Renal cortical epithelial cell (primary cell): Measurements from ENCODE around the gene NUTF2. TPM values are rescaled to one million over a fixed set of nuclear protein-coding genes. Genes with fewer than 3 reads are reported as not detected.
A peak's percentile ranks its signal among the peaks of the same experiment; 100 is the strongest.
"Not testable (repeated sequence)": the region's sequence is repeated elsewhere in the genome, so short reads cannot be mapped to it uniquely, and the experiment has no call there.

Experiments used
- DNase-seq: peaks from one replicate; pipeline ENCODE4 v3.0.0-alpha.2; 2011; ENCODE audit warnings: low read depth
- total RNA-seq: library from RNA; depleted of rRNA; stranded (reverse); fragments of >200 nt; gene quantifications from 2 replicates; pipeline ENCODE4 v1.2.3, GENCODE V29; 2014

Gene NUTF2
- total RNA-seq, 1 donor from 2014 or later: 204 TPM

DNA sequence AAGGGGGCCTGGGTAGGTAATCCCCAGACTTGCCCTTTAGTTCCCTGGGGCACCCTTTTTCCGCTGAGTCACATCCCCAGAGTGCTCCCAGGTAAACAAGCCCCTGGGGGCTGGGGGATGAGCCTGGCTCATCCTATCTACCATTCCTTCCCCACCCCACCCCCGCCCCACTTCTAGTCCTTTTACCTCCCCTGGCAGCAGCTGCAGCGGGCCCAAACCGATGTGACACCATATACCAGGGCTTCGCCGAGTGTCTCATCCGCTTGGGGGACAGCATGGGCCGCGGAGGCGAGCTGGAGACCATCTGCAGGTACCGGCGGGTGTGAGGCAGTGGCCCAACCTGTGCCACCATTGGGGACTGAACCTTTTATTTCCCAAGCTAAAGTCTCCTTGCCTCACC is 38.8 kb downstream of the NUTF2 start:
- no peak for DNase-seq

DNA sequence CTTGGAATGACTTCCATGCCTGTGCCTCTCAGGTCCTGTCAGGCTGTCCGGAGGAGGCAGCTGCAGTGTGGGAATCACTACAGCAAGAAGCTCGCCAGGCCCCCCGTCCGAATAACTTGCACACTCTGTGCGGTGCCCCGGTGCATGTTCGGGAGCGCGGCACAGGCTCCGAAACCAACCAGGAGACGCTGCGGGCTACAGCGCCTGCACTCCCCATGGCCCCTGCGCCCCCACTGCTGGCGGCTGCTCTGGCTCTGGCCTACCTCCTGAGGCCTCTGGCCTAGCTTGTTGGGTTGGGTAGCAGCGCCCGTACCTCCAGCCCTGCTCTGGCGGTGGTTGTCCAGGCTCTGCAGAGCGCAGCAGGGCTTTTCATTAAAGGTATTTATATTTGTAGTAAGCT is 39.2 kb downstream of the NUTF2 start:
- DNase-seq: no peak

- no peak for DNase-seq
These were observed 39.7 kb downstream of the NUTF2 start for GRCh38 chr16:67886387-67886786.

GRCh38 chr16:67888331-67888730 is 41.6 kb downstream of the NUTF2 start:
- no peak for DNase-seq

- no peak for DNase-seq
These were observed 45.6 kb downstream of the NUTF2 start for GRCh38 chr16:67892375-67892774.

GRCh38 chr16:67892899-67893742 is 46.4 kb downstream of the NUTF2 start, which contains the start of gene PSKH1:
TSS of gene PSKH1 (plus strand) at chr16:67893254. CDS start at chr16:67908750, 15,496 bp downstream.
- DNase-seq: peak; percentile 85

- DNase-seq: peak; percentile 42
These were observed 47.1 kb downstream of the NUTF2 start for GRCh38 chr16:67893743-67894399.

- DNase-seq: peak; percentile 60
These were observed 50.5 kb downstream of the NUTF2 start for GRCh38 chr16:67897231-67897630.

DNA sequence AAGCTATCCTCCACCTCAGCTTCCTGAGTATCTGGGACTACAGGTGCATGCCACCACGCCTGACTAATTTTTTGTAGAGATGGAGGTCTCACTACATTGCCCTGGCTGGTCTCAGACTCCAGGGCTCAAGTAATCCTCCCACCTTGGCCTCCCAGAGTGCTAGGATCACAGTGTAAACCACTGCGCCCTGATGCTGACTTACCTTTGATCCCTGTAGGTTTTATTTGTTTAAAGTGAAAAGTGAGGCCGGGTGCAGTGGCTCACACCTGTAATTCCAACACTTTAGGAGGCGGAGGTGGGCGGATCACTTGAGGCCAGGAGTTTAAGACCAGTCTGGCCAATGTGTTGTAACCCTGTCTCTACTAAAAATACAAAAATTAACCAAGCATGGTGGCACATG is 55.0 kb downstream of the NUTF2 start:
- no peak for DNase-seq

DNA sequence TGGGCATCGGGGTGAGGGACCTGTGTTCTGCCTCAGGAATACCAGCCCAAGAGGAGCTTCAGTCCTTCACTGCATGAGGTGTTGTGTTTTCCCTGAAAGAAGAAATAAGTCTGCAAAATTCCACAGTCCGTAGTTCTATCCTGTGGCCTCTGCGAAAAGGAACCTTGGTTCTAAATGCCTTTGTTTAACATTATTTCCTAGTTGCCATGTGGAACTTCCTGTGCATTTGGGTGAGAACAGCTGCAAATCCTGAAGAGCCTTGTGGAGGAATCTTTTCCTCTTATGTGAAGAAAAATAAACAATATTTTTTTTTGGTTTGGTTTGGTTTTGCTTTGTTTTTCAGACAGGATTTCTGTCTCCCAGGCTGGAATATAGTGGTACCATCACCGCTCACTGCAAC is 56.1 kb downstream of the NUTF2 start:
- no peak for DNase-seq

- DNase-seq: no peak
These were observed 60.9 kb downstream of the NUTF2 start for GRCh38 chr16:67907397-67908180.

- no peak for DNase-seq
These were observed 62.5 kb downstream of the NUTF2 start for GRCh38 chr16:67909056-67909742.

- no peak for DNase-seq
These were observed 63.4 kb downstream of the NUTF2 start for GRCh38 chr16:67910158-67910557.

GRCh38 chr16:67914758-67915495 is 68.2 kb downstream of the NUTF2 start:
- no peak for DNase-seq

DNA sequence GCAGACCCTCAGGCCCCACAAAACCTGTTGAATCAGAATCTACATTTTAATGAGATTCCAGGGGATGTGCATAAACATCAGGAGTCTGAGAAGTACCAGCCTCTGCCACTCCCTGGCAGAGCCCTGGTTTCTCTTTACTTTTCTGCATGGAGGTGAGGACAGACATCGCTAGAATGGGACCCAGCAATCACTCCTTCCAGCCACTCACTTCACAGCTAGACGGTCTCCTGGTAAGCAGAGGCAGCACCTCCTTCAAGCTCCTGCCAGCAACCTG is 68.7 kb downstream of the NUTF2 start:
- not testable (repeated sequence) for DNase-seq

DNA sequence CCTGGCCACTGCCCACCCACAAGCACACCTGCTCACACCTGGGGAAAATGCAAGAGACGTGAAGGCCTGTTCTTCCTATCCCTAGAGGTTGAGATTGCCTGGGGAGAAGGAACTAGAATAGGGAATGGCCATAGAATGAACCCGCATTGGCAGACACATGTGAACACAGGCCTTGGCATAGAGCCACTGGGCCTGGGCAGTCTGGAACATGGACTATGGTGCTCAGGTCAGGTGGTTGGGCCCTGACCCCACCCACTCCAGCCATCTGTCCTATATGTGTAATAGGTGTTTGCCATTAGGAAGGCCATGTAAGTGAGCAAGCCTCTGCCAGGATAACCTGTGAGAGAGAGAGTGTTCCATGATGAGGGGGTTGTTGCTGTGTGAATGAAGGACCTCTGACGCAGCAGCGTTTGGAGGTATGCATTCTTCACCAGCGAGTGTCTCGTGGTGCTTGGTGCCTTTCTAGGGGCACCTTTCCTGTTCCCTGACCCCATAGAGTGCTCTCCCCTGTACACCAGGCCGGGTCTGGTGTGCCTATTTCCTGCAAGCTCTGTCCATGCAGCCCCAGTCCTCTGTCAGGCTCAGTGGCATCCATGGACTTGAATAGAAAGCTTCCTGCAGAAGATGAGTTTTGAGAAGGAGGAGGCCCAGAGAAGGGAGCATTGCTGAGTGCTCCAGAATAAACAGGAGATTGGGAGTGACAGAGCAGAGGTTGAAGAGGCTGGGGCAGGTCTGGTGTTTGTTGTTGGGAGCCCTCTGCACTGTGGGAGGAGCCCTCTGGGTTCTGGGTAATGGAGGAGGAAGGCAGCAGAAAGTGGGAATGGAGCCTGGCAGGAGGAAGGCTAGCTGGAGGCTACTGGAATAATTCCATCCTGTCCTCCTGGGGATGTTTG is 69.3 kb downstream of the NUTF2 start:
- DNase-seq: no peak

DNA sequence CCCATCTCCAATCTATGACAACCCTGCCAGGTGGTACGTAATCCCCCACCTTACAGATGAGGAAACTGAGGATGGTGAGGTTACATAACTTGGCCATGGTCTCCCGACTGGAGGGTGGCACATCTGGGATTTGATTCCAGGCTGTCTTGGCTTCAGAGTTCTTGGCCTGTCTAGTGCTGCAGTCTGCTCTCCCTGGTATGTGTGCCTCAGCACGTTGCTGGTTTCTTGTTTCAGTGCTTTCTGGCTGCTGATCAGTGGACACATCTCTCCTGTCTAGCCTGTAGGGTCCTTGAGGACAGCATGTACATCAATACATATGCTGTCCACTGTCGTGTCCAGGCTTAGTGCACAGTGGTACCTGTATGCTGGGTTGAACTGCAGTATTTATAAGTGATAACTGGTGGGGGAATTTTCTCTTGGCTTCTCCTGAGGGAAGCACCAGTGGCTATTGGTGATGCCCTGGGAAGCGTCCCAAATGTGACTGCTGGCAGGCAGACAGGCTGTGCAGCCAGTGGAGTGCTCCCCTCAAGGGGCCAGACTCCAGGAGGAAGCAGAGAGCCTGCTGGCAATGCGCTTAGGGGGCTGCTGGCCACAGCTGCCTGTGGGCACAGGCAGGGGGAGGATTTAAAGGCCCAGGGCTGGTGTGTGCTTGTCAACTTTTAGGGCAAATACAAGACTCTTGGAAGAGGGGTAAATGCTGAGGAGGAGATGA is 70.6 kb downstream of the NUTF2 start:
- no peak for DNase-seq

DNA sequence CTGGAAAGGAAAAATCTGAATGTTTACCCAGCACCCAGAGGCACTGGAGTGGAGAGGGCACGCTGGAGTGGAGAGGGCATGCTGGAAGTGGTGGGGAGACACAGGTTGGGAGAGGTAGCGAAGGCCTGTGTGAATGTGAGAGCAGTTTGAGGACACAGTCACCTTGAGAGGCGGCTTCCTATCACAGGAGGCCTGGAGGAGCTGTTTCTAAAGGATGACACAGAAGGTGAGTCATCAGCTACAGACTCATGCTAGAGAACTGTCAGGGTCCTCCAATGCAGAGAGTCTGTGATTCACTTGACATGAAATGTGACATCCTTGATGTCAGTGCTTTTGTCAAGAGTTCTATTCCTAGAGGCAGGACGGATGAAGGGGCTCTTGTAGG is 71.1 kb downstream of the NUTF2 start:
- peak; percentile 84 for DNase-seq

DNA sequence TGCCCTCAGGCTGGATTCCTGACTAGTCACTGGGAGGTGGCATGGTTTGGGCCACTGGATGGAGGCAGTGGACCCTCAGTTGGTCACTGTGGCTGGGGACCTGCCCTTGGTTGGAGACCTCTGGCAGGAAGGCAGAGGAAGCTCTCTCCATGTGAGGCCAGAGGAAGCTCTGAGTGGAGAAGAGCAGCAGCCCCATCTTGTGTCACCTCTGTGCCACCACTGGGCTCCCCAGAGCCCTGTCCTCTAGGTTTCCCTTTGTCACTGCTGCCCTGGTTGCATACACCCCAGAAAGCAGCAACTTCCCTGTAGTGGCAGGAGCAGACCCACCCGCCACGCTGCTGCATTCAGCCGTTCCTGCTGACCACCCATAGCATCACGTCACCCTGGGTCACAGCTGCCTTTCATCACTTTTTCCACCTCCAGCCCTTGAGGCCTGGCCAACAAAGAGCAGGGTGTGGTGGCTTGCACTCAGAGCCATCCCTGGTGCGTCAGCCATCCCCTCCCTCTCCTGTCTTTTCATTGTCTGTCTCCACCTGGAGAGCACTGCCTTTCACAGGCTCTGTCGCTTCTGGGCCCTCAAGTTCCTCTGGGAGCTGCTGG is 73.0 kb downstream of the NUTF2 start:
- no peak for DNase-seq
